ENCODE data around the gene HOXC6.

Gene HOXC6

GRCh38 chr12:54053003-54053750, 24.9 kb downstream of the HOXC6 start (continued):
- TF ChIP-seq ZNF302 (tag by site-specific recombination; IDR thresholded peaks at IDR 0.05; ENCODE audit: low read depth) (no peak), ZNF341 (tag by site-specific recombination; IDR thresholded peaks at IDR 0.05; ENCODE audit: low read depth) (no peak), ZNF416 (tag by site-specific recombination; IDR thresholded peaks at IDR 0.05) (no peak), ZNF544 (tag by site-specific recombination; IDR thresholded peaks at IDR 0.05) (no peak), ZNF433 (tag by site-specific recombination; IDR thresholded peaks at IDR 0.05; ENCODE audit: low read depth) (no peak), ZNF626 (tag by site-specific recombination; IDR thresholded peaks at IDR 0.05) (no peak), OVOL3 (tag by site-specific recombination; IDR thresholded peaks at IDR 0.05) (no peak), ZFHX2 (tag by site-specific recombination; conservative IDR thresholded peaks at IDR 0.05) (no peak; the same call in 1 of the 2 replicates), ZNF624 (tag by site-specific recombination; IDR thresholded peaks at IDR 0.05) (no peak), EGR2 (tag by site-specific recombination; IDR thresholded peaks at IDR 0.05; ENCODE audit: low read depth) (no peak), ZNF629 (tag by site-specific recombination; IDR thresholded peaks at IDR 0.05) (peak; percentile 56; the same call in 1 of the 2 replicates), ZNF510 (tag by site-specific recombination; IDR thresholded peaks at IDR 0.05; ENCODE audit: insufficient replicate concordance) (no peak), OSR2 (tag by site-specific recombination; IDR thresholded peaks at IDR 0.05) (peak; percentile 79; the same call in 1 of the 2 replicates), ZNF2 (tag by site-specific recombination; IDR thresholded peaks at IDR 0.05) (0 out of 2 replicates have a peak, but pooled peaks have one; percentile 16), ZNF394 (tag by site-specific recombination; IDR thresholded peaks at IDR 0.05; ENCODE audit: borderline replicate concordance) (no peak), ZFP3 (tag by site-specific recombination; IDR thresholded peaks at IDR 0.05; ENCODE audit: low read depth) (no peak), ZBTB8A (tag by site-specific recombination; IDR thresholded peaks at IDR 0.05) (no peak), ZNF350 (tag by site-specific recombination; IDR thresholded peaks at IDR 0.05) (no peak), MYNN (tag by site-specific recombination; IDR thresholded peaks at IDR 0.05; ENCODE audit: borderline replicate concordance) (no peak), ZSCAN4 (tag by site-specific recombination; IDR thresholded peaks at IDR 0.05) (no peak; the same call in 1 of the 2 replicates), ZNF292 (tag by site-specific recombination; IDR thresholded peaks at IDR 0.05; ENCODE audit: borderline replicate concordance, low read depth) (no peak), ZNF23 (tag by site-specific recombination; IDR thresholded peaks at IDR 0.05; ENCODE audit: borderline replicate concordance) (no peak), ZNF398 (tag by site-specific recombination; IDR thresholded peaks at IDR 0.05) (no peak), ZBTB7A (tag by site-specific recombination; IDR thresholded peaks at IDR 0.05; ENCODE audit: low read depth) (peak; percentile 33; the same call in 1 of the 2 replicates), ZNF274 (IDR thresholded peaks at IDR 0.05; ENCODE audit: low read length) (no peak), ZNF274 (tag by site-specific recombination; IDR thresholded peaks at IDR 0.05; ENCODE audit: borderline replicate concordance) (no peak), SP2 (tag by site-specific recombination; IDR thresholded peaks at IDR 0.05) (peak; percentile 47; the same call in 1 of the 2 replicates)
- TF ChIP-seq, protein P1, sequence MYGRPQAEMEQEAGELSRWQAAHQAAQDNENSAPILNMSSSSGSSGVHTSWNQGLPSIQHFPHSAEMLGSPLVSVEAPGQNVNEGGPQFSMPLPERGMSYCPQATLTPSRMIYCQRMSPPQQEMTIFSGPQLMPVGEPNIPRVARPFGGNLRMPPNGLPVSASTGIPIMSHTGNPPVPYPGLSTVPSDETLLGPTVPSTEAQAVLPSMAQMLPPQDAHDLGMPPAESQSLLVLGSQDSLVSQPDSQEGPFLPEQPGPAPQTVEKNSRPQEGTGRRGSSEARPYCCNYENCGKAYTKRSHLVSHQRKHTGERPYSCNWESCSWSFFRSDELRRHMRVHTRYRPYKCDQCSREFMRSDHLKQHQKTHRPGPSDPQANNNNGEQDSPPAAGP (tag by site-specific recombination; IDR thresholded peaks at IDR 0.05), result no peak
- TF ChIP-seq, protein P2, sequence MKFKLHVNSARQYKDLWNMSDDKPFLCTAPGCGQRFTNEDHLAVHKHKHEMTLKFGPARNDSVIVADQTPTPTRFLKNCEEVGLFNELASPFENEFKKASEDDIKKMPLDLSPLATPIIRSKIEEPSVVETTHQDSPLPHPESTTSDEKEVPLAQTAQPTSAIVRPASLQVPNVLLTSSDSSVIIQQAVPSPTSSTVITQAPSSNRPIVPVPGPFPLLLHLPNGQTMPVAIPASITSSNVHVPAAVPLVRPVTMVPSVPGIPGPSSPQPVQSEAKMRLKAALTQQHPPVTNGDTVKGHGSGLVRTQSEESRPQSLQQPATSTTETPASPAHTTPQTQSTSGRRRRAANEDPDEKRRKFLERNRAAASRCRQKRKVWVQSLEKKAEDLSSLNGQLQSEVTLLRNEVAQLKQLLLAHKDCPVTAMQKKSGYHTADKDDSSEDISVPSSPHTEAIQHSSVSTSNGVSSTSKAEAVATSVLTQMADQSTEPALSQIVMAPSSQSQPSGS (tag by site-specific recombination; IDR thresholded peaks at IDR 0.05; ENCODE audit: low read depth), result peak; percentile 88
- TF ChIP-seq, protein P3, sequence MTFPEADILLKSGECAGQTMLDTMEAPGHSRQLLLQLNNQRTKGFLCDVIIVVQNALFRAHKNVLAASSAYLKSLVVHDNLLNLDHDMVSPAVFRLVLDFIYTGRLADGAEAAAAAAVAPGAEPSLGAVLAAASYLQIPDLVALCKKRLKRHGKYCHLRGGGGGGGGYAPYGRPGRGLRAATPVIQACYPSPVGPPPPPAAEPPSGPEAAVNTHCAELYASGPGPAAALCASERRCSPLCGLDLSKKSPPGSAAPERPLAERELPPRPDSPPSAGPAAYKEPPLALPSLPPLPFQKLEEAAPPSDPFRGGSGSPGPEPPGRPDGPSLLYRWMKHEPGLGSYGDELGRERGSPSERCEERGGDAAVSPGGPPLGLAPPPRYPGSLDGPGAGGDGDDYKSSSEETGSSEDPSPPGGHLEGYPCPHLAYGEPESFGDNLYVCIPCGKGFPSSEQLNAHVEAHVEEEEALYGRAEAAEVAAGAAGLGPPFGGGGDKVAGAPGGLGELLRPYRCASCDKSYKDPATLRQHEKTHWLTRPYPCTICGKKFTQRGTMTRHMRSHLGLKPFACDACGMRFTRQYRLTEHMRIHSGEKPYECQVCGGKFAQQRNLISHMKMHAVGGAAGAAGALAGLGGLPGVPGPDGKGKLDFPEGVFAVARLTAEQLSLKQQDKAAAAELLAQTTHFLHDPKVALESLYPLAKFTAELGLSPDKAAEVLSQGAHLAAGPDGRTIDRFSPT (tag by site-specific recombination; IDR thresholded peaks at IDR 0.05), result 0 out of 2 replicates have a peak, but pooled peaks have one; percentile 11
- TF ChIP-seq, protein P4, sequence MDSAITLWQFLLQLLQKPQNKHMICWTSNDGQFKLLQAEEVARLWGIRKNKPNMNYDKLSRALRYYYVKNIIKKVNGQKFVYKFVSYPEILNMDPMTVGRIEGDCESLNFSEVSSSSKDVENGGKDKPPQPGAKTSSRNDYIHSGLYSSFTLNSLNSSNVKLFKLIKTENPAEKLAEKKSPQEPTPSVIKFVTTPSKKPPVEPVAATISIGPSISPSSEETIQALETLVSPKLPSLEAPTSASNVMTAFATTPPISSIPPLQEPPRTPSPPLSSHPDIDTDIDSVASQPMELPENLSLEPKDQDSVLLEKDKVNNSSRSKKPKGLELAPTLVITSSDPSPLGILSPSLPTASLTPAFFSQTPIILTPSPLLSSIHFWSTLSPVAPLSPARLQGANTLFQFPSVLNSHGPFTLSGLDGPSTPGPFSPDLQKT (IDR thresholded peaks at IDR 0.05; ENCODE audit: borderline replicate concordance, low read depth, low read length), result no peak
